Fibroblast of mammary gland (primary cell): ENCODE results near the gene ITFG1.

Experiments used
- DNase-seq: peaks from one replicate; pipeline ENCODE4 v3.0.0-alpha.2; 2010; ENCODE audit warnings: low read depth
- H3K4me3 ChIP-seq: 2 replicates; pipeline ENCODE4 v1.5.1; 2011; ENCODE audit warnings: low read depth, mild to moderate bottlenecking, low read length, moderate library complexity; ENCODE audit not compliant: control insufficient read depth
- CTCF ChIP-seq: conservative IDR thresholded peaks from 2 replicates; pipeline ENCODE4 v1.5.1; 2011; ENCODE audit warnings: low read depth, low read length, inconsistent platforms; ENCODE audit not compliant: control insufficient read depth, insufficient read depth

ITFG1 gene

GRCh38 chr16:47416869-47417268, 44.0 kb downstream of the ITFG1 start:
- no peak for TF ChIP-seq CTCF
- H3K4me3 ChIP-seq, result no peak overlapping the region
- DNase-seq, result no peak

DNA sequence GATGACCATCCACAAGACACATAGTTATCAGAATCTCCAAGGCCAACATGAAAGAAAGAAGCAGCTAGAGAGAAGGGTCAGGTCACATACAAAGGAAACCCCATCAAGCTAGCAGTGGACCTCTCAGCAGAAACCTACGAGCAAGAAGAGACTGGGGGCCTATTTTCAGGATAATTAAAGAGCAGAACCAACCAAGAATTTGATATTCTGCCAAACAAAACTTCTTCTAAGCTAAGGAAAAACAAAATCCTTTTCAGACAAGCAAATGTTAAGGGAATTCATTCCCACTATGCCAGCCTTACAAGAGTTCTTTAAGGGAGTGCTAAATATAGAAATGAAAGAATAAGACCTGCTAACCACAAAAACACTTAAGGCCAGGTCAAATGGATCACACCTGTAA, 47.8 kb downstream of the ITFG1 start:
- no peak for DNase-seq
- H3K4me3 ChIP-seq, result no peak overlapping the region
- no peak for TF ChIP-seq CTCF

DNA sequence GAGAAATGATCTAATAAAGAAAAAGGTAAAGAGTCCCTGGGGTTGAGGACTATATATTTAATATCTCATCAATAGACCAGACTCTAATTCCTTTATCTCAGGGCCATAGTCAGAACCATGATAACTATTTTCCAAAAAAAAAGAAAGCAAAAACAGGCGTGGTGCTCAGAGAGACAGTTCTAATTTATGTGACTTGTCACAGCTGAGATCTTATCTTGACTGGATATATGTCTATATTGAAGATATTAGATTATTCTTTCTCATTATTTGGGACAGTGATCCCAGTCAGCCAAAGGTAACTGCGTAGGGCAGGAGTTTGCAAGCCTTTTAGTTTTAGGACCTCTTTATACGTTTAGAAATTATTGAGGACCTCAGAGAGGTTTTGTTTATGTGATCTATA, 52.4 kb downstream of the ITFG1 start:
- H3K4me3 ChIP-seq, result no peak overlapping the region
- no peak for DNase-seq
- TF ChIP-seq CTCF, result no peak

GRCh38 chr16:47395733-47396498, 64.9 kb downstream of the ITFG1 start:
- H3K4me3 ChIP-seq, result no peak overlapping the region
- no peak for DNase-seq
- TF ChIP-seq CTCF, result no peak

DNA sequence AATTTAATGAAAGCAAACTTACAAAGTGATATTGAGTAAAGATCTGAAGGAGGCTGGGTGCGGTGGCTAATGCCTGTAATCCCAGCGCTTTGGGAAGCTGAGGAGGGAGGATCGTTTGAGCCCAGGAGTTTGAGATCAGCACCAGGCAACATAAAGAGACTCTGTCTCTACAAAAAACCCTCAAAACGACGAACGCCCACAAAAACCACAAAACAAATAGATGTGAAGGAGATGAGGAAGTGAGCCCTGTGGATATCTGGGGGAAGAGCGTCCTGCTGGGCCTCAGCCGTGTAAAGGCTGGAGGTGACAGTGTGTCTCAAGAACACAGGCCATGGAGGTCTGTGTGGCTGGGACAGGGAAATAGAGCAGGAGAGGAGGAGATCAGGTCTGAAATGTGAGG, 68.8 kb downstream of the ITFG1 start:
- H3K4me3 ChIP-seq, result no peak overlapping the region
- no peak for TF ChIP-seq CTCF
- DNase-seq, result peak; percentile 10

GRCh38 chr16:47388705-47389104, 72.2 kb downstream of the ITFG1 start:
- H3K4me3 ChIP-seq, result no peak overlapping the region
- DNase-seq, result no peak
- TF ChIP-seq CTCF, result no peak
